GM19468 (cell line): Measurements from ENCODE around the gene PIGC.

Source experiments
- ATAC-seq: cut with Tn5 transposase; IDR thresholded peaks from one replicate; pipeline ENCODE4 v1.9.1; 2021; ENCODE audit warnings: mild to moderate bottlenecking, moderate library complexity, moderate number of reproducible peaks; ENCODE audit not compliant: unreplicated experiment; ENCODE audit errors: extremely low read depth

The PIGC gene

DNA sequence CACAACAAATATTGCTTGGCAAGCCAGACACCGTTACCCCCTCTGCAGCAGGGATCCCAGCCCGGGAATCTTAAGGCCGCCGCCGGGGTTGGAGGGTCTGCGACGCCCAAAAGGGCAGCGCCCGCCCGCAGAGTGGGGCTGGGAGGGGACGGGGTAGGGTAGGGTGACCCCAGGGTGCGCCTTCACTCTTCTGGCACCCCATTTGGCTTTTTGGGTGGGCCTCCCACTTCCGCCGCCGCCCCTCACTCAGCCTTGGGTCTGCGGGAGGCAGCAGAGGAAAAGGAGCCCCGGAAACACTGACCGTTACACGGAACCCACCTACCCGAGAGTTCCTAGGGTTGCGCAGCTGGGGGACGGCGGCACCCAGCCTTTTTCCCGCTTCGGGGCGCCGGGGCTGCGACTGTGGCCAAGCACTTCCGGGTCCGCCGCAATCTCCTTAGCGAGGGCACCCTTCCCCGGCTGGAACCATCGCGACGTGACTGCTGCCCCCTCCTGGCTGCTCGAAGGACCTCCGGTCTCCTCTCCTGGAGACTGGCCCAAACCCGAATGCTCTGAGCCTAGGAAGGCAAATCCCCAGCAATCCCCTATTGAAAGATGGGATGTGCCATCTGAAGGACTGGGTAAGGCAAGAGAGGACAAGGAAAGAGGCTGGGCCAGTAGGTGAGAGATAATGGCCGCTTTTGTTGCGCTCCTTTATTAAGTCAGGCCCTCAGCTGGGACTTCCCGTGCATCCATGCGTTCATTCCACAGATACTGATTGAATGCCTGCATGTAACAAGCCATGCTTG lies at the start of gene PIGC:
Gene PIGC (minus strand): TSS at position 404 of the 788 bp plus-strand sequence. CDS start 1,447 bp downstream, outside the sequence.
- peak; percentile 89 for ATAC-seq

DNA sequence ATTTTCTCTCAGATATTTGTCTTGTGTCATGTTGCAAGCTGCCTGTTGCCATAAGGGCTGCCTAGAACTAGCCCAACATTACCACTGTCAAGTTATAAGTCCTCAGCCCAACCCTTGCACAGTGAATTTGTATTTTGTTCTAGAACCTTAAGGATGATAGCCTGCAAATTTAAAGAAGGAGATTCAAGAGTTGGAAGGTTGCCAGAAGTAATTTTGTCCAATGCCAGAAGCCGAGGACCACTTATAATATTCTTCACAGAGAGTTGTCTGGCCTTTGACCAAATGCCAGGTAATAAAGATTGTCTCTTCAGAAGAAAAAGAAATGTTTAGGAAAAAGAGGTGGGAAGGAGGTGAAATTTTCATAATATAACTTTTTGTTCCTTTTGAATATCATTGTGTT lies 48.6 kb upstream of the PIGC start:
- ATAC-seq: no peak

DNA sequence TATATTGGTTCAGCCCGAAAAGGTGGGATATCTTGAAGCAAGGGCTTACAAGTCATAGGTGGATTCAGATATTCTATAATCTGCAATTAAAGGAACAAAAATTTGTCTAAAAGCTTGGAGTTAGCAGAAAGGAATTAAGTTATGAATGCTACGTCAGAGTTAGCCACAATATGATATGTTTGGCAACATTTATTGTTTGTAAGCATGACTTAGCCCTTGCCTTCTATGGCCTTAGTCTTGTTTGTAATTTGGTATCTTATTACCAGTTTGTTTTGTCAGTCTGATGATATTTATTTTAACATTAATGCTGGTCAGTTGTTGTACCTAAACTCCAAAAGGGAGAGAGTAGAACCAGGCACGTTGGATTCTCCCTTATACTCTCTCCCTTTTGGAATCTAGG lies 46.0 kb upstream of the PIGC start:
- ATAC-seq: no peak

DNA sequence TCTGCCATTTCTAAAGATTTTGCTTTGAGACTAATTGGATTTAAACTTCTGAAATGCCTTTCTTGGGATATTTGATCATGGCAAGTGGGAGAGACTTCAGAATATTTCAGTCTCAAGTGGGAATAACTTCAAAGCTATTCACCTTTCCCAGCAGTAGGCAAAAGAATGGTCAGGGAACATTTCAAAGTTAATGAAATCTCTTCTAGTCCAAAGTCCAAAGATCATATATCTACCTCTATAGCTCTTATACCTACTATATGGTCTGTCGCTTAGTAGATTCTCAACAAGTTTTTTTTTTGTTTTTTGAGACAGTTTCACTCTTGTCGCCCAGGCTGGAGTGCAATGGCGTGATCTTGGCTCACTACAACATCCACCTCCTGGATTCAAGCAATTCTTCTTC lies 44.5 kb upstream of the PIGC start:
- ATAC-seq: no peak

DNA sequence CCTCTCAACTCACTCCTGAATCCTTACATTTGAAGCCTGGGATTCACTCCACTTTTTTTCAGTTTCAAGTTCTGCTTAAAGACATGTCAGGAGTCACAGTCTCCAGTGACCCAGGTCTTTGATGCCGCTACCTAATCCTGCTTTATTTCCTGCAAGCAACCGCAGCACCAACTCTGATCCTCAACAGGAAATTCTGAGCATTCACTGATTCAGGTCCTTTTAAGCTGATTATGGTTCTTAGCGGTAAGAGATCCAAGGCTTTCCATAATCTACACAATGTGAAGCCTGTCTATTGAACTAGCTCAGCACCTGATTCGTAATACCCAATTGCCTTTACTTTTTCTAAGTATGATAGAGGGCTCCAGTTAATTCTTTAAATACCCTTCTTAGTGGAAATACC lies 43.7 kb upstream of the PIGC start:
- no peak for ATAC-seq

DNA sequence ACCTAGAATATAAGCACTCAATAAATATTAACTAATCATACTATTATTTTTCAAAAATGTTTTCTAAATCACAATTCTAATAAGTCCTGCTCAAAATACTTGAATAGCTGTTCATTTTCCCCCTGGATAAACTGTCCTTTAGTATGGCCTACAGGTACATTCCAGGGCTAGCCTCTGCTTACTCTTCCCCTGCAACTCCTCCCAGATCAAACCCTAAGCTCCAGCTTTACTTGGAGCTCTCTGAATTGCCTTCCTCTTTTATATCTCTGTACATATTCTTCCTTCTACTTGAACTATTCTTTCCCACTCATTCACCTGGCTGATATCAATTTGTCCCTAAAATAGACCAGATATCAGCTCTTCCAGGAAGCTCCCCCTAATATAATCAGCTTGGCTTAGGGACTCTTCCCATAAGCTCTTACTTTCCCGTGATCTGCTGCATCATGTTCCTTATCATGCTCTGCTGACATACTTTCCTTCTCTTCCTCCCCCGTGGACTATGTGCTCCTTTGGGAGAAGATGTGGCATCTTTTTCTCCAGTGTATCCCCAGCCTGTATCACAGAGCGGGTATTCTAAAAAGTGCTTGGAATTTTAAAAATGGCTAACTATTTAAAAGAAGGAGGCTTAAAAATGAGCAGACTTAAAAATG lies 43.1 kb upstream of the PIGC start:
- ATAC-seq: no peak

DNA sequence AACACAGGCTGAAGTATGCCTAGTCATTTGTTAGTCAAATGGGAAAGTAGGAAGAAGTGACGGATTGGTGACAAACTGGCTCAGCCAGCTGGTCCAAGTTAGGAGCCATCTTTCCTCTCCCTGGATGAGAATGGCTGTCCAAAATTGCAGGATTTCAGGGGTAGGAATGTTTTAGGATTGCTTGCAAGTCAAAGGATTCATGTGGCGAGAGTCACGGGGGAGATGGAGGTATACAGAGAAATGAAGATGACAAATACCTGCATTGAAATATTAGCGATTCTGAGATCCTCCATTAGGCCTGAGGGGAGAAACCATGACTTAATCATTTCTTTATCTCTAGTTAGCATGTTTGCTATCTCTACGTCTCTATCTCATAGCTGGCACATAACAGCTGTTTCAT lies 41.8 kb upstream of the PIGC start:
- ATAC-seq: no peak

DNA sequence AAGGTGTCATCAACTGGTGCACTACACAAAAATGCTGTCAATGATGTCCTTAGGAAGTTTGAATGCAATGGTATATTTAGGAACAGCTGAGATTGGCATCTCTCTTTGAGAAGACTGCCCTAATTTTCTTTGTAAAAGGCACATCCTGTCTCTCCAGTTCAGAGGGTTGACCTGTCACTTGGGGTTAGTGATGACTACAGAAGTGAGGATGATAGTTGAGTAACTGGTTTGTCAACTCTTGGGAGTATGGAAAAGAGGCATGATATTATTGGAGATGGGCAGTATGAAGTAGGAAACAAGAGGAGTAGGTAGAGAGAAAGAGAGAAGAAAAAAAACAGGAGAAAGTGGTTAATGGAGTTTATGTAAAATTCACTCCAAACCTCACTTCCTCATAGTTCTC lies 40.4 kb upstream of the PIGC start:
- ATAC-seq: no peak

DNA sequence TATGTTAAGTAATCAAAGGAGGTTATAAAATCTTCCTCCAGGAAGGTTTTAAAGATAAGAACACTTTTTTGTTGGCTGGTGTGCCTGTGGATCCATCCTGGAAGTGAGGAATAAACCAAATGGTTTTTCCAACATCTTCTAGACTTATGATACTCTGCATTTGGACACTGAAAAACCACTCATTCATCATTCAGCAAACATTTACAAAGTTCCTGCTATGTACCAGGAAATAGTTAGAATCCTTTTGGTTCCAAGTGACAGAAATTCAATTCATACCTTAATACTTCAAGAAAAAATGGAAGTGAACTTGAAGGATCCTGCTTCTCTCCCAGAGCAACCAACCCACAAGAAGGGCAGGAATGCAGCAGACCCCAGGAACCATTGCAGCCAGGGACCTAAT lies 39.6 kb upstream of the PIGC start:
- no peak for ATAC-seq

DNA sequence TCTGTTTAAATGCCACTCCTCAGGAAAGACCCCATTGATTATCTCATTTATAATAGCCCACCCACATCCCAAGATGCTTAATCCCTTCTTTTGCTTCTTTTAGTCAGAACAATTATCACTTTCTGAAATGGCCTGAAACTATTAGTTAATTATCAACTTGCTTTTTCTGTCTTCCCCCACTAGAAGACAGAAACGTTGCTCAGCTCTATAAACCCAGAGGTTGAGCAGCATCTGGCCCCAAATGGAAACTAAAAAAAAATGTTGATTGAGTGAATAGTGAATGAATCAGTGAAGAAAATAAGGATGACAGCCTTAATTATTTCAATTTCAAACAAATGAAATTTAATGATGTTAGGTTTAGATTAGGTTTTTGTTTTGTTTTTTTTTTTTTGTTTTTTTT lies 38.2 kb upstream of the PIGC start:
- no peak for ATAC-seq

DNA sequence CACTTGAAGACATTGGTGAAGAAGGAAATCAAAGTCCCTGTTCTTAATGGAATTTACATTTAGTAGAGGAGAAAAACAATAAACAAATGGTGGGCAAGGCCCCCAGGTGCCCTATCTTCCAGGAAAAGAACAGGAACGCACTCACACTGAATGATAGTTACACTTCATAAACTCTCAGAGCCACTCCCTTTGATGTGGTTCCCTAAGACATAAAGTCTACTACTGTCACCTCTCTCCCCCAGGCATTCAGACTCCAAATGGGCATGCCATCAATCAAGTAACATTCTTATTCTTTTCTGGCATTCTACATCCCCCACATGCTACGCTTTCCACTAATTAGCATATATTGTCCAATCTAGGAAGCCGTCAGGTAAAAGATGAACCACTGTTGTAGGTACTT lies 36.6 kb upstream of the PIGC start:
- ATAC-seq: no peak

DNA sequence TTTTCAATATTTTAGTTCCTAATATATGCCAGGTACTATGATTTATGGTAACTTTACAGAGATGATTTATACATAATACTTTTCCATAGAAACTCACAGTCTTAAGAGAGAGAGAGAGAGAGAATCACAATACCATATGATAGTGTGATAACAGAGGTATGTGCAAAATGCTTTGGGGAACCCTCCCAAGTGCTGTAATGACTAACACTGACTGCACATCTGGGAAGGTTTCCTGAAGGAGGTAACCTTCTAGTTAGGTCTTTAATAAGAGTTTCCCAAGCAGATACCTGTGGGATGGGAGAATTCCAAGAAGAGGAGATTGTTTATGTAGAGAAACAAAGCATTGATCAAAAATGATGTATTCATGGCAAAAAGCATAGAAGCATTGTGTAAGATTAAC lies 34.6 kb upstream of the PIGC start:
- no peak for ATAC-seq

DNA sequence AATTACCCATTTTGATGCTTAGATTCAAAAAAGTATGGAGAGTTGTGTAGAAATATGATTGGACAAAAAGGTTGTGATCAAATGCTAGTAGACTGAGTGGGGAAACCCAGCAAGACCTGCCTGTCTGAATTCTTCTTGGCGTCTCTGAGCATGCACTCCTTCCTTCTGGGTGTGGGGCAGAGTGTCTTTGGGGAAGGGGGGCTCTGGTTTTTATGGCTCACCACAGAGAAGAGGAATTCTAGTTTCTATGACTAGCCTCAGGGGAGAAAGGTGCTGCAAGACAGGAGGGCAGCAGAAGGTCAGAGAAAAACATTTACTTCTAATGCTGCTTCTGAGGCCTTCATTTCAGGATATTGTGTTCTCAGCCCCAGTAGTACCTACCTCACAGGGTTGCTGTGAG lies 33.9 kb upstream of the PIGC start:
- ATAC-seq: no peak

DNA sequence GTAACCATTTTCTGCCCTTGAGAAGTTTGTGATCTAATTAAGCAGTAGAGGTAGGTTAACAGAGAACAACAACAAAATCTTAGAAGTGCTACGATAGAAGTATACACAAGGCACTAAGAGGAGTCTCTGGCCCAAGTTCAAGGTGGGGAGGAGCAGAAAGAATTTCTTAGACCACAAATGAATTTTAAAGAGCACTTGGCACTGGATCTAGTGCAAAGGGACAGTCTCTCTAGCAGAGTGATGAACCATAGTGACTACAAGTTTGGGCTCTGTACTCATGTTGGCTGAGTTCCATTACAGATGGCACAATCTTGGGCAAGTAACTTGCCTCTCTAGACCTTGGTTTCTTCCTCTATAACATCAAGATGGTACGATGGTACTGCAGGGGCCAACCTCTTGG lies 33.3 kb upstream of the PIGC start:
- ATAC-seq: no peak

DNA sequence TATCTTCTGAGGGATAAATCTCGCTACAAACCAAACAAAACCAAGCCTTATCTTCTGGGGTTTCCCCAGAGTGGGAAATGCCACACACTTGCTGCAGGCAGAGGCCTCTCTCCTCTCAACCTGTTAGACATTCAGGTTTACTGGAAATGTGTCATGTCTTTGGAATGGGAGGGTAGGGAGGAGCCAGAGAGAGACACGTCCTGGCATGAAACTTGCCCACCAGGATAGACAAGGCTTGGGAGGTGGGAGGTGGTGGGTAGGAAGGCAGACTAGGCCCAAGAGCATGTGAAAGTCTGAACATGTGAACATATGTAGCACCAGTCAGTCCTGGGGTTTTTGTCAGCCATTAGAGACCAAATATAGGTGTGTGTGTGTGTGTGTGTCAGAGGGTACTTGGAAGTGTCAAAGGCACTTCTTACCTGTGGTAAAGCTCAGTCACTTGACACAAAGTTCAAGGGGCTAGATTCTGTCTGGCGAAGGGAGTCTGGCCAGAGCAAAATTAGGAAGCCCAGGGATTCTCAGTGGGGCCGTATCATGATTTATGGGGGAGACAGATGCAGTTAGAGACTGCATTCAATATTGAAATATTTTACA lies 32.4 kb upstream of the PIGC start:
- ATAC-seq: no peak

DNA sequence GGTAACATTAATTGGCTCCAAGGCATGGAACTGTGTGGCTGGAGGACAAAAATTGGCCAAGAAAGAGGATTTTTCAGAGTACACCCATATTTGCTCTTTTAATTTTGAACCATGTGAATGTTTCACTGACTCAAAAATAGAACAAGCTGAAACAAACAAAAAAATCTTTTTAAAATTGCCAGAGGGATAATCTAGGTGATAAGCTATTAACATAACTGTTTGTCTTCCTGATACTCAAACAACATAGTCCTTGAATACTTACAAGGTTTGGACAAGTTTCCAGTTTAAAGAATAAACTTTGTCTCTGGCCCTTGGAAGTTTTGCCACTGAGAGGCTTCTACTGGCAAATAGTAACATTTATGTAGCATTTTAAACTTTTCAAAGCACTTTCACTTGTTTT lies 30.0 kb upstream of the PIGC start:
- no peak for ATAC-seq

DNA sequence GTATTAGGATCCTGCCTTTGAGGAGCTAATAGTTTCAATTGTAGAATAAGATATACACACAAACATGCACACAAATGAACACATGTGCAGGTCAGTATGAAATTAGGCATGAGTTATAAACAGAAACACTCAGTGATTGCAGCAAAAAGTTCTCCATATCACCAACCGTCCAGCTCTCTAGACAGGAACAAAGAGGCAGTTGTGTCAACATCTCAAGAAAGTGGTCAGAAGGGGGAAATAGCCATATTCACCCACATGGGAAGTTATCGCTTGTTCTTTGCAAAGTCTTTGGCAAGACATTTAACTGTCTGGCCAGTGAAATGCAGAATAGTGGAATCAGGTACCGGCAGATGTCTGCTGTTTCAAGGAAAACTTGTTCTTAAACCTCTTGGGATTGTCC lies 29.4 kb upstream of the PIGC start:
- ATAC-seq: no peak

DNA sequence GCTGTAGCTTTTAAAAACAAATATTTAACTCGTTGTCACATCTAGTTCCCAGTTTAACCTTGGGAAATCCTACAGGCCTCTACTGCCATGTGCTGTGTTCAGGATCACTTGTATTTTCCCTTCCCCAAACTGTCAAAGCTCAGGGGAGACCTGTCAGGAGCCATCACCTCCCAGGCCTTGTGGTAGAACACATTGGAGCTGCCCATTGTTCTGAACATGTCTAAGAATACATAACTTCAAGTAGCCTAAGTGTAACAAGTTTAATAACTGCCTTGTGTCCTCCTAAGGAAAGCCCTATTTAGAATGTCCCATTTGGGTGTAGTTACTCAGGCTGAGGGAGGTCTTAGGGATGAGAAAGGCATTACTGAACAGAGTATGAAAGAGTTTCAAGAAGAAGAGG lies 28.6 kb upstream of the PIGC start:
- no peak for ATAC-seq

DNA sequence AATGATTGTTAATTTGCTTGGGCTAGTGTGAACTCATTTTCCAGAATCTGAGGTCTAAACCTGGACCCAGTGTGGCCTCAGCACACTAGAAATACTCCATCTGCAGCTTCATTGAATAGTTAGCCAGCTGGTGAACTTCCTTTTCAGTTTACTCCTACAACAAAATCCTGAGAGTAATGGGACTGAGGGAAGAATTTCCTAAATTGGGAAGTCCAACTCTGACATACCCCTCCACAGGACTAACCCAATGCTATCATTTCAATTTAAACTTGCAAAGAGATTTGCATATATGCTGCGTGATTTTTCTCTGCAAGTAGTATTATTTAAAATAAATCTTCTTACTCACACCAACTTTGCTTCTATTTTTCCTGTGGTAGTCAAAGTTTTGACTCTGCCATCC lies 27.8 kb upstream of the PIGC start:
- no peak for ATAC-seq

DNA sequence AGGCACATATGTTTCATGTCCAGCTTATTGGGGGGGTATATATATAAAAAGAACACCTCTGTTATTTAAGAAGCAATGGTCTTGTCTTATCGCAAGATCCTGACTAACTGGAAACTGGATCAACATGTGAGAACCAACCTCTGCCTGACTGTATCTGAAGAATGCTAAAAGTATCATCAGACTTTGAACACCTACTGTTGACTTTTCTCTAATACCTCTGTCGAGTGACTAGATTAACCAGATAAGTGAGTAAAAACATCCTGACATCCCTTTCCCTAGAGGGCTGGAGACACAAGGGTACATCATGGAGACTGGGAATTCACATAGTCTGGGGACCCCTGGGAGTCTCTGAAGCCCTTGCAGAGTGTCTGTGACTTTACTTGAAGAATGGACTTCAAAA lies 26.3 kb upstream of the PIGC start:
- ATAC-seq: no peak

DNA sequence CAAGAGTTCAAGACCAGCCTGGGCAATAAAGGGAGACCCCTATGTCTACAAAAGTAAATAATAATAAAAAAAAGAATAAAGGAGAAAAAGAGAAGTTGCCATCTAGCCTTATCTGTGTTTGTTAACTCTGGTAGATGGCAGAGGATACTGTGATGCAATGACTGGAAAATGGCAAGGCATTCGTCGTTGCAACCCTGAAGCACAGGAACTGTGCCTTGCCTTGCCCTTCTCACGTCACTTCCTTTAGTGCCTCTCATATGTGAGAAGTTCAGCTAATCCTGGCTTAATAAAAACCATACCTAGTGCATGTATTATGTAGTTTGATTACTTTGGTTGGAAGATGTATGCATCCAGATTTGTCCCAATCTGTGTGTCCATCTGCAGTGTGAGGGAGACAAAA lies 25.8 kb upstream of the PIGC start:
- ATAC-seq: no peak

DNA sequence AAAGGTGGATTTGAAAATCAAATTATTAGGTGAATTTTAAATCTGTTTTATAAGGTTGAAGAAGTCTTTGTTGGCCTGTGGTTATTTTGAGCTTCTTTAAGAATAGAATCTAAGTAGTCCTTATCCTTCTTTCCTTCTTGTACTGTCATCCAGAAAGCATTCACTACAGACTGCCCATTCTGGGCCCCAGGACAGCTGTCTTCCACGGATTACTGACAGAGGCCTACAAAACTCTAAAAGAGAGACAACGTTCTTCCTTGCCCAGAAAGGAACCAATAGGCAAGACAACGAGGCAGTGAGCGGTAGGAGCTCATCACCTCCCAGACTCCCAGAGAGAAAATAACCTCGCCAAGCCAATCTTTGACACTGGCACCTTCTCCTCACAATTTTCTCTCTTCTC lies 24.4 kb upstream of the PIGC start:
- no peak for ATAC-seq
